ENCODE results near the gene CCDC122. TPM values are rescaled to one million over a fixed set of nuclear protein-coding genes. Genes with fewer than 3 reads are reported as not detected.

CCDC122 gene
- total and polyA plus RNA-seq, 10 of the 15 experiments (the other 5 are each of a cell fraction or from before 2014, with no cell fraction given) = 1.0 to 4.5 (median 2.9) TPM; not detected in 1

DNA sequence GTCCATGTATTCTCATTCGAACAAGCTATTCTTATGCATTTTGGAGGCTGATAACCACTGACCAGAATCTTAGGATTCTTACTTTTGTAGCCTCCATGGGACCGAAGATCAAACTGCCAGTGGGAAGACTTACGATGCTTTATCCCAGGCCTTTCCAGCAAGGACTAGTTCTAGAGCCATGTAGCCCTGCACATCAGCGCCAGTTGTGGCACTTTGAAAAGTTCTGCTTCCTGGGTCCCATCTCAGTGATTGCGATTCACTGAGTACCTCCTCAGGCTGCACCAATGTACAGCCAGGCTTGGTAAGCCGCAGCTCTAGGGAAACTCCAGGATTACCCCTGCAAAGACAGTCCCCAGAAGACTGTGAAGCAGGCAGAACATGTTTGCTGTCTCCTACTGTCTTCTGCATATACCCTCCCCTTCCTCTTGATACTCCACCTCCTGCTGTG lies 73.8 kb downstream of the CCDC122 start:
- Histone ChIP-seq H3K36me3 (ENCODE audit: control insufficient read depth in 2 of 2, insufficient read depth in 2 of 2, low read length in 1 of 2) (no peaks in the 10 kb centered on the region), H2AFZ (ENCODE audit: control insufficient read depth, low read depth, low read length) (no peak overlapping the region), H4K20me1 (ENCODE audit: control insufficient read depth, insufficient read depth) (no peaks in the 10 kb centered on the region), H3K4me3 (no peak overlapping the region), H3K27me3 (replicated peaks in 1 of 2; ENCODE audit: control insufficient read depth in 2 of 2, insufficient read depth in 2 of 2, low read length in 1 of 2) (no peaks in the 10 kb centered on the region), H3K27ac (ENCODE audit: control insufficient read depth, insufficient read depth) (no peak overlapping the region), H3K4me2 (ENCODE audit: control insufficient read depth, insufficient read depth) (no peak overlapping the region), H3K9me3 (replicated peaks; ENCODE audit: control insufficient read depth, insufficient read depth, low read length) (no peaks in the 10 kb centered on the region), H3K4me1 (ENCODE audit: control insufficient read depth, insufficient read depth, low read length) (no peaks in the 10 kb centered on the region), H3K9ac (ENCODE audit: control insufficient read depth, insufficient read depth, low read length) (no peak overlapping the region), H3K79me2 (ENCODE audit: control insufficient read depth, insufficient read depth, low read length) (no peaks in the 10 kb centered on the region)
- ChIA-PET RAD21 (ENCODE audit: unreplicated experiment) (interaction anchor here (0.6 to 1.2 kb wide), 2 partner anchors 242 to 838 kb away, joined by 3 read pairs; no protein-coding TSS in a partner anchor), SMC1A (ENCODE audit: uncharacterized antibody, unreplicated experiment) (no interaction called here), POLR2A (interaction anchor here (0.5 to 0.7 kb wide), 2 partner anchors 66 to 288 kb away, joined by 3 to 4 read pairs; no protein-coding TSS in a partner anchor), CTCF (interaction anchor here (1.3 to 2.8 kb wide), 5 partner anchors 9 to 1207 kb away, joined by 4 to 15 read pairs (median 10); no protein-coding TSS in a partner anchor)
- FAIRE-seq (no peak), ATAC-seq (peak; percentile 27; the same call in 2 of the 3 replicates), DNase-seq (ENCODE audit: low read depth, low spot score) (no peak)
- no TSS peak for BruUV-seq (replicated peaks)
- intact Hi-C loops (cut with micrococcal nuclease; ENCODE audit: unreplicated experiment) (loop anchor here (10.0 kb wide), 1 partner anchor 611 kb away; no protein-coding TSS in a partner anchor), in situ Hi-C loops (cut with MboI) (loop anchor here (10.0 kb wide), 2 partner anchors 501 to 831 kb away; no protein-coding TSS in a partner anchor)
- WGBS (ENCODE audit: insufficient coverage, insufficient replicate concordance, low lambda C conversion rate, missing lambda C conversion rate) = 61% methylated on average over 6 of the region's 6 CpGs
- TF ChIP-seq KAT2A (conservative IDR thresholded peaks at IDR 0.05; ENCODE audit: control insufficient read depth, low read depth, low read length) (no peak), RCOR1 (conservative IDR thresholded peaks at IDR 0.05; ENCODE audit: low read depth, low read length) (no peak)
- TF ChIP-seq, protein P1, sequence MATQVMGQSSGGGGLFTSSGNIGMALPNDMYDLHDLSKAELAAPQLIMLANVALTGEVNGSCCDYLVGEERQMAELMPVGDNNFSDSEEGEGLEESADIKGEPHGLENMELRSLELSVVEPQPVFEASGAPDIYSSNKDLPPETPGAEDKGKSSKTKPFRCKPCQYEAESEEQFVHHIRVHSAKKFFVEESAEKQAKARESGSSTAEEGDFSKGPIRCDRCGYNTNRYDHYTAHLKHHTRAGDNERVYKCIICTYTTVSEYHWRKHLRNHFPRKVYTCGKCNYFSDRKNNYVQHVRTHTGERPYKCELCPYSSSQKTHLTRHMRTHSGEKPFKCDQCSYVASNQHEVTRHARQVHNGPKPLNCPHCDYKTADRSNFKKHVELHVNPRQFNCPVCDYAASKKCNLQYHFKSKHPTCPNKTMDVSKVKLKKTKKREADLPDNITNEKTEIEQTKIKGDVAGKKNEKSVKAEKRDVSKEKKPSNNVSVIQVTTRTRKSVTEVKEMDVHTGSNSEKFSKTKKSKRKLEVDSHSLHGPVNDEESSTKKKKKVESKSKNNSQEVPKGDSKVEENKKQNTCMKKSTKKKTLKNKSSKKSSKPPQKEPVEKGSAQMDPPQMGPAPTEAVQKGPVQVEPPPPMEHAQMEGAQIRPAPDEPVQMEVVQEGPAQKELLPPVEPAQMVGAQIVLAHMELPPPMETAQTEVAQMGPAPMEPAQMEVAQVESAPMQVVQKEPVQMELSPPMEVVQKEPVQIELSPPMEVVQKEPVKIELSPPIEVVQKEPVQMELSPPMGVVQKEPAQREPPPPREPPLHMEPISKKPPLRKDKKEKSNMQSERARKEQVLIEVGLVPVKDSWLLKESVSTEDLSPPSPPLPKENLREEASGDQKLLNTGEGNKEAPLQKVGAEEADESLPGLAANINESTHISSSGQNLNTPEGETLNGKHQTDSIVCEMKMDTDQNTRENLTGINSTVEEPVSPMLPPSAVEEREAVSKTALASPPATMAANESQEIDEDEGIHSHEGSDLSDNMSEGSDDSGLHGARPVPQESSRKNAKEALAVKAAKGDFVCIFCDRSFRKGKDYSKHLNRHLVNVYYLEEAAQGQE (IDR thresholded peaks at IDR 0.05; ENCODE audit: low read depth, low read length) = no peak
- TF ChIP-seq, protein P2, sequence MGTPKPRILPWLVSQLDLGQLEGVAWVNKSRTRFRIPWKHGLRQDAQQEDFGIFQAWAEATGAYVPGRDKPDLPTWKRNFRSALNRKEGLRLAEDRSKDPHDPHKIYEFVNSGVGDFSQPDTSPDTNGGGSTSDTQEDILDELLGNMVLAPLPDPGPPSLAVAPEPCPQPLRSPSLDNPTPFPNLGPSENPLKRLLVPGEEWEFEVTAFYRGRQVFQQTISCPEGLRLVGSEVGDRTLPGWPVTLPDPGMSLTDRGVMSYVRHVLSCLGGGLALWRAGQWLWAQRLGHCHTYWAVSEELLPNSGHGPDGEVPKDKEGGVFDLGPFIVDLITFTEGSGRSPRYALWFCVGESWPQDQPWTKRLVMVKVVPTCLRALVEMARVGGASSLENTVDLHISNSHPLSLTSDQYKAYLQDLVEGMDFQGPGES (IDR thresholded peaks at IDR 0.05) = no peak
